Stomach smooth muscle (tissue), 2 donors: Measurements from ENCODE around the gene IL1B.

Source experiments
- H3K27ac ChIP-seq: one replicate; pipeline ENCODE4 v1.7.0; 2013; ENCODE audit warnings: mild to moderate bottlenecking, low read length, inconsistent platforms
- H3K27me3 ChIP-seq, 2 donors: one replicate each; pipeline ENCODE4 v1.7.0; 2013; ENCODE audit warnings: low read length in 2 of 2; ENCODE audit not compliant: insufficient read depth in 2 of 2, control insufficient read depth in 1 of 2
- H3K36me3 ChIP-seq, 2 donors: one replicate each; pipeline ENCODE4 v1.7.0; 2013; ENCODE audit warnings: low read length in 2 of 2; ENCODE audit not compliant: control insufficient read depth in 2 of 2, insufficient read depth in 2 of 2
- H3K4me1 ChIP-seq: one replicate; pipeline ENCODE4 v1.7.0; 2013; ENCODE audit warnings: low read length; ENCODE audit not compliant: control insufficient read depth, insufficient read depth
- H3K4me3 ChIP-seq, 2 donors: one replicate each; pipeline ENCODE4 v1.7.0; 2013; ENCODE audit warnings: low read length in 2 of 2
- H3K9ac ChIP-seq, 2 donors: one replicate each; pipeline ENCODE4 v1.7.0; 2013; ENCODE audit warnings: low read length in 2 of 2, mild to moderate bottlenecking in 1 of 2
- H3K9me3 ChIP-seq, 2 donors: one replicate each; pipeline ENCODE4 v1.7.0; 2013; ENCODE audit warnings: low read length in 2 of 2; ENCODE audit not compliant: control insufficient read depth in 2 of 2
- donor health status: healthy.
- donor health status: Pancreatic carcinoma.

Gene IL1B

GRCh38 chr2:112848833-112849232, 12.3 kb upstream of the IL1B start:
- Histone ChIP-seq H3K27me3 (no peaks in the 10 kb centered on the region), H3K4me3 (no peak overlapping the region), H3K27ac (no peak overlapping the region), H3K9ac (no peak overlapping the region), H3K9me3 (no peaks in the 10 kb centered on the region), H3K36me3 (no peaks in the 10 kb centered on the region), H3K4me1 (no peaks in the 10 kb centered on the region)

GRCh38 chr2:112846031-112846430, 9.5 kb upstream of the IL1B start:
- no peak overlapping the region for H3K9ac ChIP-seq
- H3K27me3 ChIP-seq = no peaks in the 10 kb centered on the region
- no peaks in the 10 kb centered on the region for H3K4me1 ChIP-seq
- H3K9me3 ChIP-seq = no peaks in the 10 kb centered on the region
- no peaks in the 10 kb centered on the region for H3K36me3 ChIP-seq
- no peak overlapping the region for H3K27ac ChIP-seq
- H3K4me3 ChIP-seq = no peak overlapping the region

- H3K36me3 ChIP-seq = no peaks in the 10 kb centered on the region
- H3K4me1 ChIP-seq = no peaks in the 10 kb centered on the region
- H3K4me3 ChIP-seq = no peak overlapping the region
- H3K9me3 ChIP-seq = no peaks in the 10 kb centered on the region
- peaks cover 0 to 3% of the 10 kb centered on the region in 2 donors for H3K27me3 ChIP-seq
- no peak overlapping the region for H3K9ac ChIP-seq
- H3K27ac ChIP-seq = no peak overlapping the region
Measured at GRCh38 chr2:112843836-112844235, 7.3 kb upstream of the IL1B start.

DNA sequence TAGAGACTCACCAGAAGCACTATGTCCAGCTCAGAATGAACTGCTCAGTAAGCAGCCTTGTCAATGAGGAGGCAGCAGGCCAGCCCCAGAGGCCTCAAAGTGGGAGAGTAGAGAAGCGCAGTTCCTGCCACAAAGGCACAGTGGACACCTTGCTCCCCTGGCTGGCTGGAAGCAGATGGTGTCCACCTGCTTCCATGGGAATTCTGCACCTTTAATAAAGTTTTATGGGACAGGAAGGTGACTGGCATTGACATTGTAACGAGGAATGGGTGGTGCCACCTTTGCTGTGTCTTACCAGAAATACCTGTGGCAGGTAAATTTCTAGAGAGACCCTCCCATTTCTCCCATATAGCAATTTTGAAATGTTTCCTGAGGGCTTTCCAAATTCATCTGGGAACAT, 6.7 kb upstream of the IL1B start:
- no peak overlapping the region for H3K27ac ChIP-seq
- no peaks in the 10 kb centered on the region for H3K9me3 ChIP-seq
- H3K4me3 ChIP-seq = no peak overlapping the region
- H3K27me3 ChIP-seq = peaks cover 0 to 3% of the 10 kb centered on the region in 2 donors
- no peaks in the 10 kb centered on the region for H3K4me1 ChIP-seq
- H3K36me3 ChIP-seq = no peaks in the 10 kb centered on the region
- H3K9ac ChIP-seq = no peak overlapping the region

GRCh38 chr2:112841295-112842044, 4.9 kb upstream of the IL1B start:
- no peak overlapping the region for H3K27ac ChIP-seq
- no peak overlapping the region for H3K9ac ChIP-seq
- no peak overlapping the region for H3K4me3 ChIP-seq
- H3K27me3 ChIP-seq = peaks cover 0 to 3% of the 10 kb centered on the region in 2 donors
- H3K9me3 ChIP-seq = no peaks in the 10 kb centered on the region
- H3K36me3 ChIP-seq = no peaks in the 10 kb centered on the region
- no peaks in the 10 kb centered on the region for H3K4me1 ChIP-seq

DNA sequence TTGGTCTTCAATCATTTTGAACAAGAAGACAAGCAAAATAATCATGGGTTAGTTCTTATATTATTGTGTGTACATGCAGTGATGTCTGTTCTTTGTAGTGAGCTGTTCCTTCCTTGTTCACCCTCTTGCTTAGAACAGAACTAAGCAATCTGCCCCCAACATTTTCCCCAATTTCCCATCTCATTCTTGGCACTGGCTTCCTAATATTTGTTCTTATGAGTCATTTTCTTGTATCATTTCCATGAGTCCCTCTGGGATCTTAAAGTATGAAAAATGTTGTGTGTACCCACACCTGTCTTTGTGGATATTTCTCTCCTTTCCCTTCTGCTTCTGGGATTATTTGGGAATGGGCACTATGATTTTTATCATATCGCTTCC, 3.5 kb upstream of the IL1B start:
- Histone ChIP-seq H3K27ac (no peak overlapping the region), H3K9me3 (no peaks in the 10 kb centered on the region), H3K4me3 (no peak overlapping the region), H3K4me1 (no peaks in the 10 kb centered on the region), H3K36me3 (no peaks in the 10 kb centered on the region), H3K9ac (no peak overlapping the region), H3K27me3 (peaks cover 0 to 3% of the 10 kb centered on the region in 2 donors)

GRCh38 chr2:112839407-112840067, 3.0 kb upstream of the IL1B start:
- Histone ChIP-seq H3K36me3 (no peaks in the 10 kb centered on the region), H3K4me1 (no peaks in the 10 kb centered on the region), H3K9ac (no peak overlapping the region), H3K4me3 (no peak overlapping the region), H3K27ac (no peak overlapping the region), H3K9me3 (no peaks in the 10 kb centered on the region), H3K27me3 (peaks cover 0 to 3% of the 10 kb centered on the region in 2 donors)

GRCh38 chr2:112836163-112836560, 417 bp downstream of the IL1B start:
- peaks cover 0 to 5% of the 10 kb centered on the region in 2 donors for H3K27me3 ChIP-seq
- H3K36me3 ChIP-seq = no peaks in the 10 kb centered on the region
- no peak overlapping the region for H3K27ac ChIP-seq
- H3K9me3 ChIP-seq = no peaks in the 10 kb centered on the region
- H3K4me1 ChIP-seq = no peaks in the 10 kb centered on the region
- no peak overlapping the region for H3K4me3 ChIP-seq
- H3K9ac ChIP-seq = no peak overlapping the region

DNA sequence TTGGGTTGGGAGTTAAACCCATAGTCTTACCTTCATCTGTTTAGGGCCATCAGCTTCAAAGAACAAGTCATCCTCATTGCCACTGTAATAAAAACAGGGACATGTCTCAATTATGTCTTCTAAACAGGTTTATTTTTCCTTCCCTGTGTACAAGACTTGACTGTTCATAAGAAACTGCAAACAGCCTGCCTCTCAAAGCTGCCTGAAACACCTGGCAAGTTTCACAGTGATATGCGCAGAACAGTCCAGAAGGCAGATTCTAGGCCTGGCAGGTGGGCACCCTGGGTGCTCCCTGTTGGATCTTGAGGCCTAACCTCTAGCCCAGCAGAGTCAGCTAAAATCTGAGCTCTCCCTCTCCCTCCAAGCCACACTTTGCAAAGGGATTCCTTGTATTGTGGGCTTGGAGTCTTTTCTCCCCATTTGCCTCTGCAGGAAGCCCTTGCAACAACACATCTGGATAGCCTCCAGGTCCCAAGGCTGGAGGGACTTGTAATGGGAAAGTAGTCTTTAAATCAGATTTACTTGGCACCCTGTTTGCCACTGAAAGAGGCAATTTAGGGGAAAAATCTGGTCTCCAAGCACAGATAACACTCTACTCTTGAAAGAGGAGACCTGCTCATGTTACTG, 930 bp downstream of the IL1B start:
- no peak overlapping the region for H3K4me3 ChIP-seq
- H3K27ac ChIP-seq = no peak overlapping the region
- no peak overlapping the region for H3K9ac ChIP-seq

GRCh38 chr2:112835061-112835501, 1.5 kb downstream of the IL1B start:
- peaks cover 0 to 5% of the 10 kb centered on the region in 2 donors for H3K27me3 ChIP-seq
- no peak overlapping the region for H3K4me3 ChIP-seq
- H3K9ac ChIP-seq = no peak overlapping the region
- H3K9me3 ChIP-seq = no peaks in the 10 kb centered on the region
- no peaks in the 10 kb centered on the region for H3K4me1 ChIP-seq
- H3K36me3 ChIP-seq = no peaks in the 10 kb centered on the region
- no peak overlapping the region for H3K27ac ChIP-seq

More for the DNA sequence above, 930 bp downstream of the IL1B start:
- Histone ChIP-seq H3K27me3 (peaks cover 0 to 5% of the 10 kb centered on the region in 2 donors), H3K9me3 (no peaks in the 10 kb centered on the region), H3K4me1 (no peaks in the 10 kb centered on the region), H3K36me3 (no peaks in the 10 kb centered on the region)
